ENCODE results near the gene C11orf16. TPM values are rescaled to one million over a fixed set of nuclear protein-coding genes. Genes with fewer than 3 reads are reported as not detected.

C11orf16 gene
- total RNA-seq, 4 donors from 2014 or later = 1.5 TPM; not detected in 3

DNA sequence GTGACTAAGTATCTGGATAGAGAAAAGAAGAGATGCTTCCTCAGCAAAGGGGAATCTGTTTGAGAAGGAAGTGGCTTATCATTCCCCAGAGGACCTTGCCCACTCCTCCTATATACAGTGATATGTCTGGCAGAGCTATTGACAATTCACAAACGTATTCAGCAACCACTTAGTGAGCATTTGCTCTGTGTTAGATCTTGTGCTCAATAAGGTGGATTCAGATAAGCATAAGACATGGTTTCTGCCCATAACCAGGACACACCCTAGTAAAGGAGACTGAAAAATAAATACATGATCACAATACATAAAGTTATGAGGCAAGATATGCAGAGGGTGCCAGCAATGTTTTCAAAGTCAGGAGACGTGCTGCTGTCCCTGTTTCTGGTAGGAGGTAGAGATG lies 30.1 kb upstream of the C11orf16 start:
- no peaks in the 10 kb centered on the region for H3K9me3 ChIP-seq
- TF ChIP-seq POLR2A (IDR thresholded peaks at IDR 0.05) = no peak
- TF ChIP-seq, protein P1, sequence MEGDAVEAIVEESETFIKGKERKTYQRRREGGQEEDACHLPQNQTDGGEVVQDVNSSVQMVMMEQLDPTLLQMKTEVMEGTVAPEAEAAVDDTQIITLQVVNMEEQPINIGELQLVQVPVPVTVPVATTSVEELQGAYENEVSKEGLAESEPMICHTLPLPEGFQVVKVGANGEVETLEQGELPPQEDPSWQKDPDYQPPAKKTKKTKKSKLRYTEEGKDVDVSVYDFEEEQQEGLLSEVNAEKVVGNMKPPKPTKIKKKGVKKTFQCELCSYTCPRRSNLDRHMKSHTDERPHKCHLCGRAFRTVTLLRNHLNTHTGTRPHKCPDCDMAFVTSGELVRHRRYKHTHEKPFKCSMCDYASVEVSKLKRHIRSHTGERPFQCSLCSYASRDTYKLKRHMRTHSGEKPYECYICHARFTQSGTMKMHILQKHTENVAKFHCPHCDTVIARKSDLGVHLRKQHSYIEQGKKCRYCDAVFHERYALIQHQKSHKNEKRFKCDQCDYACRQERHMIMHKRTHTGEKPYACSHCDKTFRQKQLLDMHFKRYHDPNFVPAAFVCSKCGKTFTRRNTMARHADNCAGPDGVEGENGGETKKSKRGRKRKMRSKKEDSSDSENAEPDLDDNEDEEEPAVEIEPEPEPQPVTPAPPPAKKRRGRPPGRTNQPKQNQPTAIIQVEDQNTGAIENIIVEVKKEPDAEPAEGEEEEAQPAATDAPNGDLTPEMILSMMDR (IDR thresholded peaks at IDR 0.05) = no peak
- H3K27me3 ChIP-seq = no peaks in the 10 kb centered on the region
- no peaks in the 10 kb centered on the region for H3K36me3 ChIP-seq
- intact Hi-C loops (cut with DNase I; ENCODE audit: low total_unique reads) = no loop called here
- H3K4me1 ChIP-seq = peaks cover 0 to 6% of the 10 kb centered on the region in 2 donors
- no peak overlapping the region for H3K4me3 ChIP-seq
- no peak for DNase-seq
- H3K27ac ChIP-seq = peak overlapping the region; percentile 91 to 93

DNA sequence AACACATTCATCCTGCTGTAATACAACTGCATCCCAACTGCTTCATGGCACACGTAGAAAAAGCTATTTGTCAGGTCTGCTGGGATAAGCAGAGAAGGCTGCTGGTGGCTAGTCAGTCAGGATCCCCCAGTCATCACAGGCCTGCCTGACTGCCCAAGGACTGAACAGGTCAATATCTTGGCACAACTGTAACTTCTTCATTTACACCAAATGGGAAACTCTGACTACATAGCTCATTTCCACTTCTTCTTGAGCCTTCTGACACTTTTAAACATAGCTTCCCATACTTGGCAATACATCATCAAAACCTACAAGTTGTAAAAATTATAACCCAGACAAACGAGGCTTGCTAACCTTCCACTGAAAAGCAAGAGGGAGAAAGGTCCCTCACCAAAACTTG lies 28.7 kb upstream of the C11orf16 start:
- Histone ChIP-seq H3K9me3 (no peaks in the 10 kb centered on the region), H3K36me3 (no peaks in the 10 kb centered on the region), H3K4me3 (no peak overlapping the region), H3K27ac (no peak overlapping the region), H3K27me3 (no peaks in the 10 kb centered on the region), H3K4me1 (peaks cover 0 to 6% of the 10 kb centered on the region in 2 donors)
- TF ChIP-seq, protein P1 (IDR thresholded peaks at IDR 0.05) = no peak
- no peak for TF ChIP-seq POLR2A (IDR thresholded peaks at IDR 0.05)
- DNase-seq = no peak
- intact Hi-C loops (cut with DNase I; ENCODE audit: low total_unique reads) = no loop called here

DNA sequence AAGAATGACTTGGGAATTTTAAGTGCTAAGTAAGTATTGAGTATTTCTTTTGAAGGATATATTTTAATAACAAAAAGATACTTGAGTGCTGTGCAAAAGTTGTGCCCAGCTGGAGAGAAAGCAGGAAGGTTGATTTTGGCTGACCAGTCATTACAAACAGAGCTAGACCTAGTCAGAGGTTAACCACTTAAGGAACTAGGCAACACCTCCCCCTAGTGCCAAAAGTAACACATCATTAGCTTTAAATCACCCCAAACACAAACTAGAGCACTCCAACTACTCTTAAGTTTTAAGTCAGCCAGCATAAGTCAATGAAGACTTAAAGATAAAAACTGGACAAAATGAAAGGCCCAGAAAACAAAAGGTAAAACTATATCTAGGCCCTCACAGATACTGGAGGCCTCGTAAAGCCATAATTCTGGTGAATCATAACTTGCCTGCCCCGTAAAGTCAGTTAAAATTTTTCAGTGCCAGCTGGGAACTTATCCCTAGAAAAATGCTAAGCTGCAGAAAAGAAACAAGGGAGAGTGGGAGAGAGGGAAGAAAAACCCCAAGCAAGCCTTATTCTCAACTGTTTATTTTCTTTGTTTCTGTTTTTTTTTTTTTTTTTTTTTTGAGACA lies 26.9 kb upstream of the C11orf16 start:
- Histone ChIP-seq H3K27me3 (no peaks in the 10 kb centered on the region), H3K4me3 (no peak overlapping the region), H3K9me3 (no peaks in the 10 kb centered on the region), H3K36me3 (no peaks in the 10 kb centered on the region), H3K27ac (peak overlapping the region; percentile 27 to 29), H3K4me1 (peaks cover 0 to 6% of the 10 kb centered on the region in 2 donors)
- intact Hi-C loops (cut with DNase I; ENCODE audit: low total_unique reads) = no loop called here
- no peak for TF ChIP-seq POLR2A (IDR thresholded peaks at IDR 0.05)
- TF ChIP-seq, protein P1 (IDR thresholded peaks at IDR 0.05) = peak; percentile 50 to 72 (median 68)
- DNase-seq = peak in 1 of 2 donors; percentile 54

DNA sequence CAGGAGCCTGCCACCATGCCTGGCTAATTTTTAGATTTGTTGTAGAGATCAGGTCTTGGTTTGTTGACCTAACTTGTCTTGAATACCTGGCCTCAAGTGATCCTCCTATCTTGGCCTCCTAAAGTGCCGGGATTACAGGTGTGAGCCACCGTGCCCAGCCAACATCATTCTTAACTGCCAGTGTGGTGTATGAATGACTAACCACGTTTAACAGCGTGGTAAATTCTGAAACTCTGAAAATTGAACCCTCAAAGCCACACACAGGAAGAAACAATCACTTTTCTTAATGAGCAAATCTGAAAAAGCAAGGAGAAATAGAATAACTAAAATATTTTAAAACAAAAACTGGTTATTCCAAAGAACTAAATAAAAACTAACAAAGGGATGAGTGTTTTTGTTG lies 24.1 kb upstream of the C11orf16 start:
- intact Hi-C loops (cut with DNase I; ENCODE audit: low total_unique reads) = no loop called here
- Histone ChIP-seq H3K36me3 (no peaks in the 10 kb centered on the region), H3K9me3 (no peaks in the 10 kb centered on the region), H3K4me1 (no peaks in the 10 kb centered on the region), H3K27ac (no peak overlapping the region), H3K27me3 (no peaks in the 10 kb centered on the region), H3K4me3 (no peak overlapping the region)
- DNase-seq = no peak
- no peak for TF ChIP-seq POLR2A (IDR thresholded peaks at IDR 0.05)
- TF ChIP-seq, protein P1 (IDR thresholded peaks at IDR 0.05) = no peak

DNA sequence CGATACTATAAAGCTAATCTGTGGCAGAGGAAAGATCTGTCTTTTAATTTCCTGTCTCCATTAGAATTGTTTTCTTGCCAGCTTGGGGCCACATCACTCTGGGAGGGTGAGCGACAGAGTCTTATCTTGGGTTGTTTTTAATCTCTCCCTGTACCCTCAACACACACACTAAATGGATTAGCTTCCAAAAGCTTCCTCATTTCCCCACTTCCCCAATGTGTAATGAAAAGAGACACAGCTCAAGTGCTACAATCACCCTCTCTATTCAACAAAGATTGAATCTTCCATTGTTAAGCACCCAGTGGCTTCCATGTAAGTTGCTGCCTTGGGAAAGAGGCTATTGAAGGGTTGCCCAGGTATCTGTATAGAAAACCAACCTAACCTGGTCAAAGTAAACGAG lies 16.1 kb upstream of the C11orf16 start:
- H3K9me3 ChIP-seq = no peaks in the 10 kb centered on the region
- no peak for TF ChIP-seq POLR2A (IDR thresholded peaks at IDR 0.05)
- TF ChIP-seq, protein P1 (IDR thresholded peaks at IDR 0.05) = no peak
- no peak overlapping the region for H3K27ac ChIP-seq
- H3K27me3 ChIP-seq = no peaks in the 10 kb centered on the region
- DNase-seq = no peak
- H3K4me1 ChIP-seq = no peaks in the 10 kb centered on the region
- H3K36me3 ChIP-seq = no peaks in the 10 kb centered on the region
- intact Hi-C loops (cut with DNase I; ENCODE audit: low total_unique reads) = no loop called here
- H3K4me3 ChIP-seq = no peak overlapping the region
